Measurements from ENCODE around the gene NR5A1. TPM values are rescaled to one million over a fixed set of nuclear protein-coding genes. Genes with fewer than 3 reads are reported as not detected.

Gene NR5A1
- total and polyA plus RNA-seq, 9 donors, result not detected

DNA sequence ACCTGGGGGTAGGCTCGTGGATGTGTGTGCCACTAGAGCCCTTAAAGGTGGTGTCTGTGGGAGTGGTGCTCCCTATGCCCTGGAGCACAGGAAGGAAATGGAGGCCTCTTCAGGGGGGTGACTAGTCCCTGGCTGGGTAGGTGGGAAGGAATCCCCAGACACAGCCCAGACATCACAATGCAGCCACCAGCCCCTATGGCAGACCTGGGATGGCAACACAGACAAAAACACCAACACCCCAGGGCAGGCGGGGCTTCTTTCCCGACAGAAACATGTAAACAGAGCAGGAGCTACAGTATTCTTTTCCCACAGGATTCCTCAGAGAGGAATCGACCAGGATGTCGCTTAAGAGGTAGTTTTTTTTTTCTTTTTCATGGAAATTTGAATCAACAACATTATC, 10.4 kb upstream of the NR5A1 start:
- no peak for DNase-seq
- Histone ChIP-seq H3K27ac (ENCODE audit: low read length) (no peak overlapping the region), H3K27me3 (ENCODE audit: control insufficient read depth, insufficient read depth, low read length) (peaks cover 2% of the 10 kb centered on the region), H3K4me3 (ENCODE audit: low read length) (no peak overlapping the region), H3K36me3 (ENCODE audit: control insufficient read depth, insufficient read depth, low read length) (no peaks in the 10 kb centered on the region), H3K4me1 (ENCODE audit: control insufficient read depth, insufficient read depth, low read length) (peaks cover 8% of the 10 kb centered on the region), H3K9me3 (replicated peaks; ENCODE audit: control insufficient read depth, low read depth, low read length) (no peaks in the 10 kb centered on the region)
- 43% methylated on average over 1 of the region's 5 CpGs for WGBS (ENCODE audit: insufficient coverage)

DNA sequence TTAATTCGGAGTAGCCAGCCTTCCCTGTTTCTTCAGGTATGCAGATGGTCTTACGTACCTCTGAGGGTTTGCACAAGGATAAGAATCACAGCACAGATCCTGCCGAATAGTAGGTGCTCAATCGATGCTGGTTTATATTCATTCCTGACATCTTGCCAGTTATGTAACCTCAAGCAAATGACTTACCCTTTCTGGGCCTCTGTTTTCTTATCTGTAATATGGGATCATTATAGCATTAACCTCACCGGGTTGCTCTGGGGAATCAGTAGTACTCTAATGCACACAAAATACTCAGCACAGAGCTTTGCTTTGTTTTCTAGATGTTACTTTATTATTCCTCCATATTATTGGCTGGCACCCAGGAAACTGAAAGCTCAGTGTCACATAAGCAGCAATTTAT, 7.7 kb upstream of the NR5A1 start:
- Histone ChIP-seq H3K36me3 (ENCODE audit: control insufficient read depth, insufficient read depth, low read length) (no peaks in the 10 kb centered on the region), H3K4me3 (ENCODE audit: low read length) (no peak overlapping the region), H3K27ac (ENCODE audit: low read length) (no peak overlapping the region), H3K4me1 (ENCODE audit: control insufficient read depth, insufficient read depth, low read length) (peaks cover 8% of the 10 kb centered on the region), H3K27me3 (ENCODE audit: control insufficient read depth, insufficient read depth, low read length) (peaks cover 4% of the 10 kb centered on the region), H3K9me3 (replicated peaks; ENCODE audit: control insufficient read depth, low read depth, low read length) (no peaks in the 10 kb centered on the region)
- DNase-seq, result no peak
- 65% methylated on average over 2 of the region's 5 CpGs for WGBS (ENCODE audit: insufficient coverage)

DNA sequence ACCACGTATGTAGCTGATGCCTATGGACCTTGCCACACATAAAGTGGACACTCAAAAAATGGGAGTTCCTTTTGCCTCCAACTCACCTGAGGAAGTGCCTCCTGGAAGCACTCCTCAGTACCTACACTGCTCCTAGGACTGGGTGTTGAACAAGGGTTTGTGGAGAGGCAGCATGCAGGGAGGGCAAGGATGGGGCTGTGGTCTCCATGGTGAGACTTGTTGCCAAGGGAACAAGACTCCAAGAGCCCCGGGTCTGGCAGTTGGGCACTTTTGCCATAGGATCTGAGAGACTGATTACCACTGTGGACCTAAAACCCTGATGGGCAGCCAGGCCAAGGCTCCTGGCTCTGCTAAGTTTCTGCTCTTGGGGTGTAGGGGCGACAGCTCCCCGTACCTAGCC, 6.9 kb upstream of the NR5A1 start:
- Histone ChIP-seq H3K9me3 (replicated peaks; ENCODE audit: control insufficient read depth, low read depth, low read length) (no peaks in the 10 kb centered on the region), H3K36me3 (ENCODE audit: control insufficient read depth, insufficient read depth, low read length) (no peaks in the 10 kb centered on the region), H3K4me3 (ENCODE audit: low read length) (no peak overlapping the region), H3K27me3 (ENCODE audit: control insufficient read depth, insufficient read depth, low read length) (peaks cover 4% of the 10 kb centered on the region), H3K27ac (ENCODE audit: low read length) (no peak overlapping the region), H3K4me1 (ENCODE audit: control insufficient read depth, insufficient read depth, low read length) (peaks cover 8% of the 10 kb centered on the region)
- no peak for DNase-seq
- WGBS (ENCODE audit: insufficient coverage), result 75% methylated on average over 4 of the region's 4 CpGs

DNA sequence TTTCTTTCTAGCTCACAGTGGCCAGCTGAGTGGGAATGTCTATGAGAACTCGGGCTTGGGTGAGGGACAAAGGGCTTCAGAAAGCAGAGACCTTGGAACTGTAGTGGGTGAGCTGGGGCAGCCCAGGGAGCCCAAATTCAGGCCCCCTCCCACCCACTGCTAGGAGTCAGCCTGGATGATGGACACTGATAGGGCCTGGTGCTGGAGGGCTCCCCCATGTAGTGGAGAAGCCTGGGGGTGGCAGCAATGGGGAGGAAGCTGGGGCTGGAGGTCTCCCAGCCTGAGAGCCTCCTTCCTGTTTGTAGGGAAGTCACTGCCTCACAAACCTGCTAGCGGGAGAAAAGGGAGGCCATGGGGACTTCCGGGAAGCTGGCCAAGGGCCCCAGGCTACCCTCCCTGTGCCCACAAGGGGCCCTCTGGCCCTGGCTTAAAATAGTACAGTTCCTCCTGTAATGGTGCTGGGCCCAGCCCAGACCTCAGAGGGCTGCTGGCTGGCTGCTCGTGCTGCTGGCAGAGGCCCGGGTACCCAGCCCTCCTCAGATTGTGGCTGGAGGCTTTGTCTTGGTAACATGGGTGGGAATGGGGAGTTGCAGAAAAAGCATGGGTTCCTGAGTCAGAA, 6.3 kb upstream of the NR5A1 start:
- Histone ChIP-seq H3K9me3 (replicated peaks; ENCODE audit: control insufficient read depth, low read depth, low read length) (no peaks in the 10 kb centered on the region), H3K36me3 (ENCODE audit: control insufficient read depth, insufficient read depth, low read length) (no peaks in the 10 kb centered on the region), H3K4me3 (ENCODE audit: low read length) (no peak overlapping the region), H3K27ac (ENCODE audit: low read length) (no peak overlapping the region), H3K27me3 (ENCODE audit: control insufficient read depth, insufficient read depth, low read length) (peaks cover 4% of the 10 kb centered on the region), H3K4me1 (ENCODE audit: control insufficient read depth, insufficient read depth, low read length) (peaks cover 8% of the 10 kb centered on the region)
- no peak for DNase-seq
- 43% methylated on average over 4 of the region's 5 CpGs for WGBS (ENCODE audit: insufficient coverage)

DNA sequence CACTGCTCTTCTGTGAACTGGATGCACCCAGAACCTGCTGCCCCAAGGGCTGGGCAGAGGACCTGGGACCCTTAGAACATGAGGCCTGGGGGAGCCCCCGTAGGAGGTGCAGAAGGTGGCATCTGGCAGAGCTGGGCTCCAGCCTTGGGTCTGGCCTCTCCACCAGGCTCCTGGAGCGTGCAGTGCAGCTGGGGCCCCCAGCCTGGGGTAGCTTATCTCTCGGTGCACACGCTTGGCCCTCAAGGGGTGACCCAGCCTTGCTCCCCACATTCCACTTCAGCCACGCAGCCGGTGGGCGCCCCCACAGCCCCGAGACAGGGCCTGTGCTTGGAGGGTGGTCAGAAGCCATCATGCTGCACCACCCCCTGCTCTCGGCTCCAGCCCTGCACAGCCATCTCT, 5.6 kb upstream of the NR5A1 start:
- H3K4me1 ChIP-seq (ENCODE audit: control insufficient read depth, insufficient read depth, low read length), result peaks cover 8% of the 10 kb centered on the region
- no peaks in the 10 kb centered on the region for H3K36me3 ChIP-seq (ENCODE audit: control insufficient read depth, insufficient read depth, low read length)
- H3K27me3 ChIP-seq (ENCODE audit: control insufficient read depth, insufficient read depth, low read length), result peaks cover 4% of the 10 kb centered on the region
- H3K27ac ChIP-seq (ENCODE audit: low read length), result no peak overlapping the region
- no peak overlapping the region for H3K4me3 ChIP-seq (ENCODE audit: low read length)
- no peak for DNase-seq
- 68% methylated on average over 9 of the region's 9 CpGs for WGBS (ENCODE audit: insufficient coverage)
- no peaks in the 10 kb centered on the region for H3K9me3 ChIP-seq (replicated peaks; ENCODE audit: control insufficient read depth, low read depth, low read length)

DNA sequence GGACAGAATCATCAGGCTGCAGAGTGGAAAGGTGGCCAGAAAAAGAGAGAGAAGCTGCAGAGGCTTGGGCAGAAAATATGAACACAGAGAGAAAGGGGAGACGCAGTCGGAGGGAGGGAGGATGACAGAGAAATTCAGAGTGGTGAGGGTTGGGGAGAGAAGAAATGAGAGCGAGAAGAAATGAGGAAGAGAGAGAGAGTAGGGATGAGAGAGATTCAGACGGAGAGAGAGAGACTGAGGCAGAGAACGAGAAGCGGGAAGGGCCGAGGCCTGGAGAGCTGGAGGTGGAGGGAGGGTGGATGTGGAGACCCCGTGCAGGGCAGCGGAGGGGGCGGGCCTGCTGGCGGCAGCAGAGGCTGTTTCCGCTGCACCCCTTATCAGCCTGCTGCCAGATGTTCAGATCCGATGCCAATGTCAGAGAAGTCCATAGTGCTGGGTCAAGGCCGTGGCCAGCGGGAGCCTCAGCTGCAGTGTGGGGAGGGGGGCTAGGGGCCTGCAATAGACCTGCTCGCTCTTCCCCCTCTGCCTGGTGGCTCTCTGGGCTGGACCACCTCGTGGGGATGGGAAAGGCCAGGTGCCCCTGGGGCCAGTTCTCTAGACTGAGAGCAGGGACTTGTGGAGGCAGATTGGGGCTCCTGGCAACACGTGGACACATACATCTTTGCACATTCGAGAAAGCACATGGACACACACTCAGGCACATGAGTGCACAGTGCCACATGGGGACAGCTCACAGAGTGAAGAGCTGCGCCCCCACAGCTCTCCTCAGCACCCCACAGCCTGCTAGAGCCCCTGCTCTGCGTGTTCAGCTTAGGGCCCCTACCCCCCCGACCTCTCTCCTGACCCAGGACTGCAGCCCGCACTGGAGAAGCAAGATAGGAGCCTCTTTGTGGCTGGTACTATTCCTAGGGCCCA, 4.9 kb upstream of the NR5A1 start:
- WGBS (ENCODE audit: insufficient coverage), result 44% methylated on average over 22 of the region's 23 CpGs
- DNase-seq, result no peak

DNA sequence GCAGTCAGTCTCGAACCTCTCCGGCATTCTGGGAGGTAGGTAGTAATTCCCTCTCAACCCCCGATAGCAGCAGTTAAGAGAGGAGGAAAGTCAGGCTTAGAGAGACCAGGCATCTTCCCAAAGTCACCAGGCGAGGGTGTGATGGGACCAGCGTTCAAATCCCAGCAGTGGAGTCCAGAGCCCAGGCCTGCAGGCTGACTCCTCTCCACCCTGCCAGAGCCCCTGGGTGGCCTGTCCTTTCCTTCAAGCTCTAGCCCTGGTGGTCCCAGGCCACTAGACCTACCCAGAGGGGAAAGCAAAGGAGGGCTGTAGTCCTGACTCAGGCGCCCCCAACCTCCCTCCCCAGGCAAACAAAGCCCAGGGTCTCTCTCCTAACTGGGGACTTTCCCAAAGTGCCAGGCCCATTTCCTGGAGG, 4.2 kb upstream of the NR5A1 start:
- Histone ChIP-seq H3K4me1 (ENCODE audit: control insufficient read depth, insufficient read depth, low read length) (peaks cover 8% of the 10 kb centered on the region), H3K4me3 (ENCODE audit: low read length) (no peak overlapping the region), H3K36me3 (ENCODE audit: control insufficient read depth, insufficient read depth, low read length) (no peaks in the 10 kb centered on the region), H3K27me3 (ENCODE audit: control insufficient read depth, insufficient read depth, low read length) (peaks cover 10% of the 10 kb centered on the region), H3K27ac (ENCODE audit: low read length) (no peak overlapping the region), H3K9me3 (replicated peaks; ENCODE audit: control insufficient read depth, low read depth, low read length) (no peaks in the 10 kb centered on the region)
- no peak for DNase-seq
- WGBS (ENCODE audit: insufficient coverage), result 30% methylated on average over 2 of the region's 6 CpGs

More for the DNA sequence above, 4.9 kb upstream of the NR5A1 start:
- Histone ChIP-seq H3K27me3 (ENCODE audit: control insufficient read depth, insufficient read depth, low read length) (peaks cover 4% of the 10 kb centered on the region), H3K4me1 (ENCODE audit: control insufficient read depth, insufficient read depth, low read length) (peaks cover 8% of the 10 kb centered on the region), H3K9me3 (replicated peaks; ENCODE audit: control insufficient read depth, low read depth, low read length) (no peaks in the 10 kb centered on the region), H3K36me3 (ENCODE audit: control insufficient read depth, insufficient read depth, low read length) (no peaks in the 10 kb centered on the region), H3K27ac (ENCODE audit: low read length) (no peak overlapping the region), H3K4me3 (ENCODE audit: low read length) (no peak overlapping the region)

DNA sequence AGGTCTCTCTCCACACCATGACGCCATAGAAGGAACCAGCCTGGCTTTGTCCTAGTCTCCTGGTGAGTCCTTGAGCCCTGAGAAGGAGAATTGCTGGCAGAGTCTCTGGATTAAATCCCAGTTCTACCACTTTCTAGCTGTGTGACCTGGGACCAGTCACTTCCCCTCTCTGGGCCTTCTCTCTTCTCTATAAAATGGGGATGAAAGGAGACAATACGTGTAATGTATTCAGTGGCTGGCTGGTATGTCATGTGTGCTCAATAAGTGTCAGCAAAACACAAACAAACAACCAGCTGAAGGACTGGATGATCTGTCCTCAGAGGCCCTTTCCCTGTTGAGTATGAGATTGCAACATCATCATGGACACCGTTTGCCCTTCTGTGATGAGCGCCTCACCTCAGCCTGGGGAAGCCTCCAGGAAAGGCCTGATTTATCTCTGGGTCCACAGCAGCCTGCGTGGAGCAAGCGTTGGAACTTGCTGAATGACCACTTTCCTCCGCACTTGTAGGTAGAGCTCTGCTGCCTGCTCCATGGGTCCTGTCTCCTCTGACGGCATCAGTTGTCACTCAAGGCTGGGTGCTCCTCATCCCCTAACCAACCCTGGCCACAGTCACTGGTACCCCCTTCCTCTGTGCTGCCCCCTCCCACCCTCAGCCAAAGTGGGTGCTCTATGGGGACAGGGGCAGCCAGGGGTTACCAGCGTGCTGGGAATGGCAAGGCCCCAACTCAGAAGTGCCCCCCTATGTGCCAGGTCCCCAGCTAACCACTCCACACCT, 3.6 kb upstream of the NR5A1 start:
- Histone ChIP-seq H3K9me3 (replicated peaks; ENCODE audit: control insufficient read depth, low read depth, low read length) (no peaks in the 10 kb centered on the region), H3K4me3 (ENCODE audit: low read length) (no peak overlapping the region), H3K36me3 (ENCODE audit: control insufficient read depth, insufficient read depth, low read length) (no peaks in the 10 kb centered on the region), H3K27ac (ENCODE audit: low read length) (no peak overlapping the region), H3K4me1 (ENCODE audit: control insufficient read depth, insufficient read depth, low read length) (peaks cover 8% of the 10 kb centered on the region), H3K27me3 (ENCODE audit: control insufficient read depth, insufficient read depth, low read length) (peaks cover 16% of the 10 kb centered on the region)
- DNase-seq, result no peak
- 74% methylated on average over 6 of the region's 9 CpGs for WGBS (ENCODE audit: insufficient coverage)

DNA sequence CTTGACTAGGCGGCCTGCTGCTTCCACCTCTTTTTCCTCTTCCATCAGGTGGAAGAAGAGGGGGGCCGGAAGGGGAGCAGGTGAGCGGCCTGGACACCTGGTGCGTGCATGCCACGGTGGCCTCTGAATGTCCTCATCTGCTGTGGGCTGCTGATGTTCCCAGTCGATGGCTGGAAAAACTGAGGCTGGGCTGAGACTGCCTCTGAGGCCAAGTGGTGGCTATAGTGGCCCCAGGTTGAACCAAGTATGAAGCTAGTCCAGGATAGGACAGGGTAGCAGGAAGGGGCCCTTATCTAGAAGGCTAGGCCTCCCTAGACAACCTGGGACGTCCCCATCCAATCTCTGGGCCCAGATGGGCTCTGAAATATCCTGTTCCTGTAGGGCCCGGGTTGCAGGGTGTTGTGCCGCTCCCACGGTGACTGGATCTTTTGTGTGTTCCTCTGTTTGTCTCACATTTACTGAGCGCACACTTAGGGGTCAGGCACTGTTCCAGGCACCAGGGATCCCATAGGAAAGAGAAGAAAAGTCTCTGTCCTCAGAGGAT, 753 bp upstream of the NR5A1 start:
- 75% methylated on average over 10 of the region's 11 CpGs for WGBS (ENCODE audit: insufficient coverage)
- H3K27me3 ChIP-seq (ENCODE audit: control insufficient read depth, insufficient read depth, low read length), result peaks cover 38% of the 10 kb centered on the region
- peaks cover 12% of the 10 kb centered on the region for H3K4me1 ChIP-seq (ENCODE audit: control insufficient read depth, insufficient read depth, low read length)
- DNase-seq, result no peak
- no peaks in the 10 kb centered on the region for H3K9me3 ChIP-seq (replicated peaks; ENCODE audit: control insufficient read depth, low read depth, low read length)
- no peak overlapping the region for H3K4me3 ChIP-seq (ENCODE audit: low read length)
- no peak overlapping the region for H3K27ac ChIP-seq (ENCODE audit: low read length)
- no peaks in the 10 kb centered on the region for H3K36me3 ChIP-seq (ENCODE audit: control insufficient read depth, insufficient read depth, low read length)

DNA sequence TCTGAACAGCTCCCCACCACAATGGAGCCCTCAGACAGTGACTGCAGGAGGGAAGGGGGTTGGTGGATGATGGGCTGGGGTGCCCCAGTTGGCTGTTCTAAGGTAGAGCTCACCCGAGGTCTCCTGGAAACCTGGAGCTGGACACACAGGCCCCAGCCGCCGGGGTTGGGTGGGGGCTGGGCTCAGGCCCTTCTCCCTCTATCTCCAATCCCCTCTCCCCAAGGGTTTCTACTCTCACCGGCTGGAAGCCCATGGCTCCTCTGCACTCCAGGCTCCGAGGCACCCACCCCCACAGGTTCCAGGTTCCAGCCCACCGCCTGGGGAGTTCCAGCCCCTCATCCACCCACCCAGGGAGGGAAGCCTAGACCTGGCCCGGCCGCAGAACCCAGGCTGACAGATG, 766 bp downstream of the NR5A1 start:
- H3K4me3 ChIP-seq (ENCODE audit: low read length), result no peak overlapping the region
- 49% methylated on average over 4 of the region's 8 CpGs for WGBS (ENCODE audit: insufficient coverage)
- peaks cover 52% of the 10 kb centered on the region for H3K27me3 ChIP-seq (ENCODE audit: control insufficient read depth, insufficient read depth, low read length)

More for the DNA sequence above, 766 bp downstream of the NR5A1 start:
- H3K27ac ChIP-seq (ENCODE audit: low read length), result no peak overlapping the region
- no peaks in the 10 kb centered on the region for H3K9me3 ChIP-seq (replicated peaks; ENCODE audit: control insufficient read depth, low read depth, low read length)
- DNase-seq, result no peak
- H3K36me3 ChIP-seq (ENCODE audit: control insufficient read depth, insufficient read depth, low read length), result no peaks in the 10 kb centered on the region
- peaks cover 12% of the 10 kb centered on the region for H3K4me1 ChIP-seq (ENCODE audit: control insufficient read depth, insufficient read depth, low read length)

All from muscle of leg (tissue), 11 donors.